ENCODE results near the gene TOP2B.
A peak's percentile ranks its signal among the peaks of the same experiment; 100 is the strongest.

TOP2B gene

DNA sequence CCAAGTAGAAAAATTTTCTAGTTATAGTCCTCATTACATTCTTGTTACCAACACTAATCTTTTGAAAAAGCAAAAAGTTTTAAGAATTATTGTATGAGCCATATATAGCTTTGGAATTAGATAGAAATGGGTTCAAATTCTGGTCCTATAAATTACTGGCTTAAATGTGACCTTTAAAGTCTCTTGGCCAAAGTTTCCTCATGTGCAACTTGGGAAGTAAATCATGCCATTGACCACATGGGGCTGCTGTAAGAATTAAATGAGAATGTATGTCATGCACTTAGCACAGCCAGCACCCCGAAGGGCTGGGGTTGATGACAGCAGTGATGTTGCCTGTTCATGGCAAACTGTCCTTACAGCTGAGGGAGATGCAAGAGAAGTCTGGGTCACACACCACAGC is 108.3 kb downstream of the TOP2B start:
- DNase-seq (ENCODE audit: low read depth), result peak; percentile 35

DNA sequence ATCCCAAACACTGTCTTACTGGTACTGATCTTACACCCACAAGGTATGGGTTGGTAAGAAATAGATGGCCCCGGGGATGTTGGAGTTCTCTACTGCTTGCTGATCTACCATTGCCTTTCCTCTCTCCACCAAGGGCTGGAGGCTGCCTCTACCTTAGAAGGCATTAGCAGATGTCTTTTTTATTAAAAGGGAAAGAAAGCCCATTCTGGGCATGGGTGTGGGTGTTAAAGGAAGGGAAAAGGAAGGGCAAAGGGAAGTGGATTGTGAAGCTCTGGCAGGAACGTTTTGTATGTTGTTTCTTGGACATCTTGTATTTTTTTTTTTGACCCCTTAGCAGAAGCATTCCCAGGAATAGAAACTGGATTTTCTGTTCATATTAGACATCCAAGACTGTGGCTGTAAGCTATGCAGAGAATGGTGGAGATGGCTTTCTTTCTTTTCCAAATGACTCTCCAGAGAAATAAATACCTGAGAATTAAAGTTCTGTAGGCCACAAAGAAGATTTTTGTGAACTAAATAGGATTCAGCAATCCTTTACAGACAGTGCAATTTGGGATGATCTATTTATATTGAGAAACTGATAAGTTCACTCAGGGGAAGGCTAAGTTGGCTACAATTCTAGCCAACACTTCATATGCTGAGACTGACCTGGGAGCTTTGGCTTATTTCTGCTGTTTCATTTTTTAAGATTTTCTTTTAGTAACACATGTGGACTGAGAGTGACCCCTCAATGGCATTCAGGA is 108.8 kb downstream of the TOP2B start:
- no peak for DNase-seq (ENCODE audit: low read depth)

- no peak for DNase-seq (ENCODE audit: low read depth)
These were observed 110.3 kb downstream of the TOP2B start for GRCh38 chr3:25554376-25554775.

GRCh38 chr3:25552251-25552650 is 112.5 kb downstream of the TOP2B start:
- DNase-seq (ENCODE audit: low read depth), result no peak

DNA sequence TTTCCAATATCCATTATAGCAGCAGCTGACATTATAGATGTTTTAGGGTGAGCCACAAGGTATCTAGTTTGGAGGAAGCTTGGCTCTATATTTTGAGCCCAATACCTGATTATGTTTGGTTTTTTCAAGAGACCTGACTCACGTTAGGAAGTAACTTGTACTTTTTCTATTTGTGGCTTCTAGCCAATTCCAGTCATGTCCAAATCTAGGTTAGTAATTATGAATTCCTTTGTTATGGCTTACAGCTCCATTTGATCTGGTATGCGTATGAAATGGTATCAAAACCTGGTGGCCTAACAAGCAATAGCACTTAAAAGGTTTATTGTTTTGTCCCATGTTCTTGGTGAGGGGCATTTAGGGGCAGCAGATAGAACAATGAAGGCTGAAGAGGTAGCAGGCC is 115.9 kb downstream of the TOP2B start:
- no peak for DNase-seq (ENCODE audit: low read depth)

DNA sequence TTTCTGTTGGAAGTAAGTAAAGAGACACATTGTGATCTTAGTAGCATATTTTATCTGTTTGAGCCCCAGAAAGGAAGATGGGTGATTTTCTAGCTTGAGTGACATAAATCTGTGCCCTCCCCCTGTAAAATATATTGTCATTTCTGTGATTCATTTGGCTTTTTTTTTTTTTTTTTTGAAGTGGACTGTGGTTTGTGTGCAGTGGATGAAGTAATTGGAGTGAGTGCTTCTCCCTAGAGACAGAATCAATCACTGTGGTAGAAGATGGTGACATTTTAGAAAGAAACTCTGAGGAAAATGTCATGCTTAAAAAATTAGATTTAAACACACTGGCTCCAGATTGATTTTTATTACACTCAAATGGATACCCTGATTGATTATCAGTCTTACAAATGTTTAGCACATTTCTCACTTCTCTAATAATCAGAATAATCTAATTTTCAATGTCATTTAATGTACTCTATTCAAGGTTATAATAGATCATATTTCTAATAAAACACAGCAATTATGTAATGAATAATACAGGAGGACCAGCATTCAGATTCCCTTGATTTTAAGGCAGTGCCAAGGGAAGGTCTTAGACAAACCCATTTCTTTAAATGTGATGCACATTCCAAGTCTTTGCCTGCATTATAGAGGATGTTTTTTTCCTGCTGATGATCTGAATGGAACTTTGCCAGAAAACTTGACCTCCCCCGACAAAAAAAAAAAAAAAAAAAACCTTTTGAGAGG is 116.6 kb downstream of the TOP2B start:
- DNase-seq (ENCODE audit: low read depth), result no peak

Measured in ELR (cell line).